Osteoblast (primary cell): ENCODE data around the gene ARHGEF28. TPM values are rescaled to one million over a fixed set of nuclear protein-coding genes. Genes with fewer than 3 reads are reported as not detected.

Experiments
- DNase-seq: peaks from one replicate; pipeline ENCODE4 v3.0.0; 2011; ENCODE audit warnings: low spot score, mixed read lengths; ENCODE audit not compliant: insufficient read length; ENCODE audit errors: missing footprints
- H2AFZ ChIP-seq: 2 replicates; pipeline ENCODE4 v1.6.0; 2011; ENCODE audit warnings: mild to moderate bottlenecking, low read length
- H3K27ac ChIP-seq: 2 replicates; pipeline ENCODE4 v1.5.1; 2011; ENCODE audit warnings: mild to moderate bottlenecking, low read depth, low read length, moderate library complexity
- H3K27me3 ChIP-seq: 2 replicates; pipeline ENCODE4 v1.6.0; 2012; ENCODE audit warnings: mild to moderate bottlenecking, control low read depth, inconsistent platforms, low read length, moderate library complexity; ENCODE audit not compliant: insufficient read depth
- H3K36me3 ChIP-seq: 2 replicates; pipeline ENCODE4 v1.5.1; 2011; ENCODE audit warnings: mild to moderate bottlenecking, low read length, control low read depth, moderate library complexity; ENCODE audit not compliant: insufficient read depth
- H3K4me1 ChIP-seq: 2 replicates; pipeline ENCODE4 v1.5.1; 2011; ENCODE audit warnings: mild to moderate bottlenecking, low read length, control low read depth, moderate library complexity; ENCODE audit not compliant: insufficient read depth
- H3K4me2 ChIP-seq: 2 replicates; pipeline ENCODE4 v1.6.0; 2011; ENCODE audit warnings: mild to moderate bottlenecking, low read length; ENCODE audit not compliant: insufficient read depth
- H3K4me3 ChIP-seq: fragments of 200-600 bp; sonication (generic); 3 replicates; pipeline ENCODE4 v1.5.1; 2012; ENCODE audit warnings: mild to moderate bottlenecking, low read length, inconsistent platforms; ENCODE audit not compliant: insufficient read depth
- H3K79me2 ChIP-seq: 2 replicates; pipeline ENCODE4 v1.6.0; 2012; ENCODE audit warnings: mild to moderate bottlenecking, low read length, control low read depth, inconsistent platforms; ENCODE audit not compliant: insufficient read depth
- H3K9me3 ChIP-seq: 2 replicates; pipeline ENCODE4 v1.5.1; 2011; ENCODE audit warnings: low read depth, low read length, control low read depth
- H4K20me1 ChIP-seq: 2 replicates; pipeline ENCODE4 v1.6.0; 2012; ENCODE audit warnings: mild to moderate bottlenecking, low read length, control low read depth; ENCODE audit not compliant: insufficient read depth
- total RNA-seq: library from RNA; depleted of rRNA; stranded (reverse); fragments of >200 nt; gene quantifications from 2 replicates; pipeline ENCODE4 v1.2.3, GENCODE V29; 2012
- TF ChIP-seq, protein P1 (sequence below): IDR thresholded peaks from 2 replicates; pipeline ENCODE4 v1.5.1; 2011; ENCODE audit warnings: mild to moderate bottlenecking, low read depth, low read length, moderate library complexity; ENCODE audit errors: extremely low read depth

Gene ARHGEF28
- total RNA-seq, 1 donor, result 64.4 TPM

DNA sequence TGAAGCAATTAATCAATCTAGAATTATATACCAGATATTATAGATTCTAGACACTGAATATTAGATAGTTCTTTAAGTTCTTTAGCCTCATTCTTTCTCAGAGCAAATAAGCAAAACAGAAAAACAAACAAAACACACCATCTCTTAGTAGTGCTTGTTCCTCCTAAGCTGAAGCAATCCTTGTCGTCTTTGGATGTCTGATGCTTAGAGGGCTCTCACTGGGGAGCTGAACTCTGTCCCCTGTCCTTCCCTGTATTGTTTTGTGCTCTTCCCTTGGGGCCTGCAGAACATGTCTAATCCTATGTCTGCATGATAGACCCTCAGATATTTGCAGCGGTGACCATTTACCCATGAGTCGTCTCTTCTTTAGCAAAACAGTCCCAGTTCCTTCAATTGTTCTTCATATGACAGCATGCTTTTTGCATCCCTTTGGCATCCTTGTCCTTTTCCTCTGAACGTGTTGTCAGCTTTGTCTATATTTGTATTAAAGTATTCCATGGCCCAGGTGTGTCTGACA, 114.3 kb downstream of the ARHGEF28 start:
- Histone ChIP-seq H3K36me3 (no peaks in the 10 kb centered on the region), H3K4me1 (peaks cover 4% of the 10 kb centered on the region), H3K27me3 (no peaks in the 10 kb centered on the region), H4K20me1 (no peaks in the 10 kb centered on the region), H2AFZ (no peak overlapping the region), H3K4me2 (no peak overlapping the region), H3K9me3 (no peaks in the 10 kb centered on the region), H3K79me2 (peaks cover 27% of the 10 kb centered on the region), H3K27ac (no peak overlapping the region), H3K4me3 (no peak overlapping the region)
- TF ChIP-seq, protein P1, sequence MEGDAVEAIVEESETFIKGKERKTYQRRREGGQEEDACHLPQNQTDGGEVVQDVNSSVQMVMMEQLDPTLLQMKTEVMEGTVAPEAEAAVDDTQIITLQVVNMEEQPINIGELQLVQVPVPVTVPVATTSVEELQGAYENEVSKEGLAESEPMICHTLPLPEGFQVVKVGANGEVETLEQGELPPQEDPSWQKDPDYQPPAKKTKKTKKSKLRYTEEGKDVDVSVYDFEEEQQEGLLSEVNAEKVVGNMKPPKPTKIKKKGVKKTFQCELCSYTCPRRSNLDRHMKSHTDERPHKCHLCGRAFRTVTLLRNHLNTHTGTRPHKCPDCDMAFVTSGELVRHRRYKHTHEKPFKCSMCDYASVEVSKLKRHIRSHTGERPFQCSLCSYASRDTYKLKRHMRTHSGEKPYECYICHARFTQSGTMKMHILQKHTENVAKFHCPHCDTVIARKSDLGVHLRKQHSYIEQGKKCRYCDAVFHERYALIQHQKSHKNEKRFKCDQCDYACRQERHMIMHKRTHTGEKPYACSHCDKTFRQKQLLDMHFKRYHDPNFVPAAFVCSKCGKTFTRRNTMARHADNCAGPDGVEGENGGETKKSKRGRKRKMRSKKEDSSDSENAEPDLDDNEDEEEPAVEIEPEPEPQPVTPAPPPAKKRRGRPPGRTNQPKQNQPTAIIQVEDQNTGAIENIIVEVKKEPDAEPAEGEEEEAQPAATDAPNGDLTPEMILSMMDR, result no peak
- no peak for DNase-seq

DNA sequence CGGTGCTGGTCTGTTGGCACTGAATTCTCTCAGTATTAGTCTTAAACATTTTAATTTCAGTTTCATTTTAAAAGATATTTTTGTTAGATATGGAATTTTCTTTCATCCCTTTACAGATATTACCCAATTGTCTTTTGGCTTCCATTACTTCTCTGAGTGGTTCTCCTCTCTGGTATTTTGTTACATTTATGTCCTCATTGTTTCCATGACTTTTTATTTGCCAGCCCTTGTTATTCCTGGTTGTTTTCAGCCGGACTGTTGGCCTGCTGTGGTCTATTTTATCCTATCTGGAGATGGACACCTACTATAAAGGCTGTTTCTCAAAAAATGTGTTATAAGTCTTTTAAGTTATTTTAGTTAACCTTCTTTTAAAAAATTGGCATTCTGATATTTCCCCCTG, 117.2 kb downstream of the ARHGEF28 start:
- peak overlapping the region; percentile 35 for H2AFZ ChIP-seq
- H3K79me2 ChIP-seq, result peaks cover 26% of the 10 kb centered on the region
- H3K4me2 ChIP-seq, result peak overlapping the region; percentile 45
- H3K27me3 ChIP-seq, result no peaks in the 10 kb centered on the region
- H3K9me3 ChIP-seq, result no peaks in the 10 kb centered on the region
- no peaks in the 10 kb centered on the region for H4K20me1 ChIP-seq
- H3K27ac ChIP-seq, result no peak overlapping the region
- DNase-seq, result no peak
- no peak overlapping the region for H3K4me3 ChIP-seq
- no peaks in the 10 kb centered on the region for H3K36me3 ChIP-seq
- H3K4me1 ChIP-seq, result peaks cover 7% of the 10 kb centered on the region
- TF ChIP-seq, protein P1, result no peak

DNA sequence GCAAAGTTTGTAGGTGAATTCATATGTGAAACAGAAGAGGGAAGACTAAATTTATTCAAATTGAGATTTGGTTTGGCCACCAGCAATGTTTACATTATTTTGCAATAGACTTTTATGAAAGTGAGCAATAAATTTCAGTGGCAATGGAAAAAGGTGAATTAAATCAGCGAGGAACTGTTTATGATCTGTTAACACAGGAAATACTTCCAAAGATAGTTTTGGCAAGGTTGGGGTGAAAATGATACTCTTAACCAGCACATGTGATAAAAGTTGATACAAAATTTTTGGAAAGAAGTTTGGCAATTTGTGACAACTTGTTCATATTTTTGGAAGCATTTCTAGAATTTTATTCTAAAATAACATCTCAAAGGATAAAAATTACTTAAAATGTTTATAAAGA, 119.8 kb downstream of the ARHGEF28 start:
- TF ChIP-seq, protein P1, result no peak
- no peaks in the 10 kb centered on the region for H3K27me3 ChIP-seq
- no peak for DNase-seq
- no peaks in the 10 kb centered on the region for H4K20me1 ChIP-seq
- H3K27ac ChIP-seq, result no peak overlapping the region
- no peak overlapping the region for H3K4me3 ChIP-seq
- no peak overlapping the region for H2AFZ ChIP-seq
- H3K79me2 ChIP-seq, result peaks cover 23% of the 10 kb centered on the region
- no peaks in the 10 kb centered on the region for H3K9me3 ChIP-seq
- H3K4me2 ChIP-seq, result no peak overlapping the region
- H3K36me3 ChIP-seq, result no peaks in the 10 kb centered on the region
- H3K4me1 ChIP-seq, result peaks cover 11% of the 10 kb centered on the region

DNA sequence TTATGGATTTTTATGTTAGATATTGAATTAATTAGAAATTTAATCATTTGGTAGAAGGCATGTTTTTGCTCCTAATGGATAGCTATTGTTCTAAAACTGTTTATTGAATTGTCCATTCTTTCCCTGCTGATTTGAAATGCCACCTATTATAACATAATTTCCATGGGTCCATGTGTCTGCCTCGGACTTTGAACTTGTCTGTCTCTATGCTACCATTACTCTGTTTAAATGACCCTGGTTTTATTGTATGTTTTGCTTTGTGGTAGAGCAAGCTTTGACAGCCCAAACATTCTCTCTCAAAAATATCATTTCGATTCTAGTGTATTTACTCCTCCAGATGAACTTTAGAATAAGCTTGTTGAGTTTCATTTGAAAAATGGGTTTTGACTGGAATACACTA, 120.6 kb downstream of the ARHGEF28 start:
- H4K20me1 ChIP-seq, result no peaks in the 10 kb centered on the region
- H2AFZ ChIP-seq, result no peak overlapping the region
- no peaks in the 10 kb centered on the region for H3K36me3 ChIP-seq
- H3K4me2 ChIP-seq, result no peak overlapping the region
- TF ChIP-seq, protein P1, result no peak
- no peak overlapping the region for H3K4me3 ChIP-seq
- DNase-seq, result no peak
- no peak overlapping the region for H3K27ac ChIP-seq
- peaks cover 11% of the 10 kb centered on the region for H3K4me1 ChIP-seq
- H3K9me3 ChIP-seq, result no peaks in the 10 kb centered on the region
- no peaks in the 10 kb centered on the region for H3K27me3 ChIP-seq
- H3K79me2 ChIP-seq, result peaks cover 20% of the 10 kb centered on the region
